HG02798 (cell line): Measurements from ENCODE around the gene CACNA1C.

Experiments
- ATAC-seq: cut with Tn5 transposase; IDR thresholded peaks from one replicate; pipeline ENCODE4 v1.9.1; 2021; ENCODE audit warnings: mild to moderate bottlenecking; ENCODE audit not compliant: unreplicated experiment, poor library complexity

The CACNA1C gene

DNA sequence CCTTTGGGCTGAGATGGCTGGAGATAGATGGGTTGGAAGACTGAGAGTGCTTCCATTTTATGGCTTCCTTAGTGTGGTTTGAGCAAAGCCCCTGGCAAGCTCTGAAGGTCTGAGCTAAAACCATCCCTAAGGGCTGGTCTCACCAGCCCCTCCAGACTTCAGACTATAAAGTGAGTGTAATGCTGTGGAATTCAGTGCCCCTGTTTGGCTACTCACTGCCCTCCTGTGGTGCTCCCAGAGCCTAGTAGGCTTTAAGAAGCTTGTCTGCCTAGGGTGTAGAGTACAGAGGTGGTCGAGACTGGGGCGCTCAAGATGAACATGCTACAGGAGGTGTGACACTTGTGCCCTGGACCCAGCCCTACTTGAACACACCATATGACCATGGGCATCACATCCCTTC lies 495.3 kb downstream of the CACNA1C start:
- ATAC-seq = no peak

DNA sequence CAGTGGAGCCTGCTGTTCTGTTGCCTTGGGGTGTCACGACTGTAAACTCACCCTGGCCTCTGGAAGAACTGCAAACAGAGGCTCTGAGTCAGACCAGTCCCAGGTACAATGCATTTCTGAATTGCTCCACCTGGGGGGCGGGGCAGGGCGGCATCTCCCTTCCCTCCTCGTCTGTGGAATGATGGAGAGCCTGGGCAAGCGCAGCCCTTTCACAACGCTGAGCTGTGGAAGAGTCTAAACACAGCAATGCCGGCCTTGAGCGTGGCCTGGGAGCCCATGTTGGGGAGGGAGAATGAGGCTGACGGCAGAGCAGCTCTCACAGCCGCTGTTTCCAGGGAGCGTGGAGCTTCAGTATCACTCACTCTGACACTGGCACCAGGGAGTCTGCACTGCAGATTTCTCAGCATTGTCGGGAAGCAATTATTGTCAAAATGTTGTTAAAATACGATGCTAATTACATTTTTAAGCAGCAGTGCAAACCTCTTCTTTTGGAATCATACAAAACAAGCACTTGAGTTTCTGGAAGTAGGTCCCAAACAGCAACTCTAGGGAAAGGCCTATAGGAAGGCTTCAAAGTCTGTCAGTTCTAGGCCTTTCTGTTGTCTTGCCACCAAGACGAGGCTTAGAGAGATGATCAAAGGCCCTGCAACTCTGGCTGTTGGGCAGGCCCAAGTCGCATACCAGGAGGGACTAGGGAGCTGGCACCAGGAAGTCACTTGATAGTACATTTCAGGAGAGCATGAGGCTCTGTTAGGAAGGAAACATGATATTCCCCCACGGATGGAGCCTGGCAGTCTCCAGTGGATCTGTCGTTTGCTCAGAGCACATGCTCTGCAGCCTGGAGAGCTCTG lies 498.0 kb downstream of the CACNA1C start:
- no peak for ATAC-seq

DNA sequence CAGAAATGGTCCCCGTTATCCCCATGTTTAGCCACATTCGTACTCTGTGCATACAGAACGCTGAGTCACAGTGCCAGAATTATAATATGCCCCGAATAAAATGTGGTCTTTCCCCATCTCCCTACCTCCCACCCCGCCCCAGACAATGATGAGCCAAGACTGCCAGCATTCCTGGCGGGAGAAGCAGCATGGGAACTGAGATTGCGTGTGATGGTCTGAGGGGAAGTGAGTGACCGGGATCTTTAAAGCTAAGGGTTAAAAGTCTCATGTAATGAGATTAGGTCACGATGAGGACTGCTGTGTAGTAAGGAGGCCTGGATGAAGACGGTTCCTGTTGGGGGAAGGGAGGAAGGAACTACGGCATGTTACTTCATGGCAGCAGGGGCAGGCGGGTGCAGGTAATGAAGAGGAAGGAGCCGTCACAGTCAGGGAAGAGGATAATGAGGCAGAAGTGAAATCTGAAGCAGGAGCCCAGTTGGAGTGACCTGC lies 498.7 kb downstream of the CACNA1C start:
- ATAC-seq = no peak

- ATAC-seq = no peak
These were observed 499.4 kb downstream of the CACNA1C start for GRCh38 chr12:2552000-2552756.

DNA sequence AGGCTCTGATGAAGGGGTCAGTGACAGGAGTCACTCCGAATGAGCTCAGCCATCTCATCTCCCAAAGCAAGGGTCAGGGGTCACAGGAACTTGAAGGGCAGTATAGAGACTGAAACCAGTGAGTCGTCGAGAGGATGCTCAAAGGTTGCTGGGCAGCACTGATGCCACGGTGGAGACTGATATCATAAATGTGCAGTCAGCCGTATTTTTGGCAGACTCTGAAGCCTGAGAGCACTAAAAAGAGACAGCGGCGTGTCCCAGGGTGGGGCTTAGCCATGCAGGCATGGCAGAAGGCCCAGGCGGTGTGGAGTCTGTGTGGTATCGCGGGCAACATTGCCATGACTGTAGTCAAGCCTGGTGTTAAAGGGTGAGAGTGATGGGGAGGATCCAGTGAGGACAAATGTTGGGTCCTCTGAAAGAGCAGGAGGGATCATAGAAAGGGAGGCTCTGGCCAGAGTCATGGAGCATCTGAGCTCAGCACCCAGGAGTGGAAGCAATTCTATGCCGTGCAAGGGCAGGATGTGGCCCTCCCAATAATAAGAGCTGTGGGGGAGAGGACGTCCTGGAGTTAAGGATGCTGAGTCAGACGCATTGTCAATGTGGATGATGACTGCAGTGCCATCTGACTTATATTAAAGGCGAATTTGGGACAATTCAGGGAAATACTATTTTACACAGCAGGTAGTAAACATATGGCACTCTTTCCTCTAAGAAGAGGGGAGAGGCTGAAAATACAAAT lies 500.8 kb downstream of the CACNA1C start:
- ATAC-seq = no peak

- ATAC-seq = no peak
These were observed 502.8 kb downstream of the CACNA1C start for GRCh38 chr12:2555487-2556082.

DNA sequence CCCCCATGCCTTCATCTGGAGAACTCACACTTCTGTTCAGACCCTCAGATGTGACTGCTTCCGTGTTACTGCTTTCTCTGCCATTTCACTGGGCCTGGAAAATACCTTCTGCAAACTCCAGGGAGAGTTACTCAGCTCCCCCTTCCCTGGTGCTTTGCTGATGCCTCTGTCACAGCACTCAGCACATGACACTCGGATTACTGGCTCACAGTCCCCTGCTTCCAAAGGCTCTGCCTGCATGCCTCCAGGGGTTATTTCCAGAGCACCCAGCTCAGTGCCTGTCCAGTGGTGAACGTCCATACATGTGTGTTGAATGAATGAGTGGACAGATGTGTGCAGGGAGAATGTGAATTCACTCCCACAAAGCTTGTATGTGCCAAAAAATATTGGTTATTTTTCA lies 504.8 kb downstream of the CACNA1C start:
- no peak for ATAC-seq

- ATAC-seq = no peak
These were observed 507.1 kb downstream of the CACNA1C start for GRCh38 chr12:2559931-2560330.

GRCh38 chr12:2560356-2560755 lies 507.6 kb downstream of the CACNA1C start:
- ATAC-seq = no peak

GRCh38 chr12:2561367-2561766 lies 508.6 kb downstream of the CACNA1C start:
- ATAC-seq = no peak

GRCh38 chr12:2562400-2562799 lies 509.6 kb downstream of the CACNA1C start:
- no peak for ATAC-seq

DNA sequence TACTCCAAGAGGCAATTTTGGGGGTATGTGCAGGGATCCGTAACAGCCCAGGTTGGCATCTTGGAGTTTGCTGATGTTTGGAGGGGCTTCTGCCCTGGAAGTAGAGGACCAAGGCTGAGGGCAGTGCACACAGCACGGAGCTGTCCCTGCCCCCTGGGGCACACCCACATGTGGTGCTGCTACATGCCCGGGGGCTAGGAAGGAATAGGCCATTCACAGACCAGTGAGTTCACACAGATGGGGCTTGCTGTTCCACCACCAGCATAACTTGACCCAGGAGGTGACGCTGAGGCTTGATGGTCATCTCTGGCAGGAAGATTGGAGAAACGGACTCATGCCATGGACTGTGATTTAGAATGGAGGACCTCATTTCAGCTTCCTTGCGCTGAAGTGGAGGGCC lies 510.9 kb downstream of the CACNA1C start:
- no peak for ATAC-seq

DNA sequence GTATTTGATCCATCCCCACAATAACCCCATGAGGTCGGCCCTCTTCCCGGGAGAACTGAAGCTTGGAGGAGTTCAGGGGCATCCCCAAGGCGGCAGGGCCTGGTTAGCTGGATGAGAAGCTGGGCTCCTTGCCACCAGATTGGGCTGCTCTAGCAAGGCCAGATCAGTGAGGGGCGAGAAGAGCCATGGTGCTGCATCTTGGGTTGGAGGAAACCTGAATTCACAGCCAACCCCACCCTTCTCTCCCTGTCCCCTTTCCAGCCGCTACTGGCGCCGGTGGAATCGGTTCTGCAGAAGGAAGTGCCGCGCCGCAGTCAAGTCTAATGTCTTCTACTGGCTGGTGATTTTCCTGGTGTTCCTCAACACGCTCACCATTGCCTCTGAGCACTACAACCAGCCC lies 513.4 kb downstream of the CACNA1C start:
- ATAC-seq = no peak

DNA sequence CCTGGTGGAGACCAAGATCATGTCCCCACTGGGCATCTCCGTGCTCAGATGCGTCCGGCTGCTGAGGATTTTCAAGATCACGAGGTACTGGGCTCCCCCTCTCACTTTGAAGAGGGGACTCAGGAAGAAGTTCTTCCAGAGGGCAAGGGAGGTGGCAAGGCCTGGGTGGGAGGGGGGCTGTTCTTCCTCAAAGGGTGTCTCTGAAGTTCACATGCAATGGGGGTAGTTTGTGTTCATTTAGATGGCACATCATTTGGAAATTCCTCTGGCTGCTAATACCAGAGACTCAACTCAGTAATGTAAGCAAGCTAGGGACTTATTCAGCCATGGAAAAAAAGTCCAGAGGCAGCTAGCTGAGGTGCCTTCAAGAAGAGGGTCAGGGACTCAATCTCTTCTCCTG lies 514.9 kb downstream of the CACNA1C start:
- ATAC-seq = no peak

DNA sequence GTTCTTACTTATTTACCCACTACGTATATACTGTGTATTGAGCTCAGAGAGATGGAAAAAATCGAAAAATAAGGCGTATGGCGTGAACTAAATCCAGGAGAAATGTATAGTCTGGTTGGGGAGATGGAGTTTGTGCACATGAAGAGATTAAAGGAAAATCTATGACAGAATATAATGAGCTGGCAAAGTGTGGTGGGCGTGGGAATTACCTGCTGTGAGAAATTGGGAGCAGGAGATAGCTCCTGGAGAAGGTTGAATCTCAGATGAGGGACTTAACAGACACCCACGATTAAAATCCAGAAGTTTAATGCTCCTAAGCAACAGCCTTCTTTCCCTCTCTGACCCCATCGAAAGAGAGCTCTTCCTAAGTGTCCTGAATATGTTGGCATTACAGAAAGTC lies 517.8 kb downstream of the CACNA1C start:
- ATAC-seq = no peak

DNA sequence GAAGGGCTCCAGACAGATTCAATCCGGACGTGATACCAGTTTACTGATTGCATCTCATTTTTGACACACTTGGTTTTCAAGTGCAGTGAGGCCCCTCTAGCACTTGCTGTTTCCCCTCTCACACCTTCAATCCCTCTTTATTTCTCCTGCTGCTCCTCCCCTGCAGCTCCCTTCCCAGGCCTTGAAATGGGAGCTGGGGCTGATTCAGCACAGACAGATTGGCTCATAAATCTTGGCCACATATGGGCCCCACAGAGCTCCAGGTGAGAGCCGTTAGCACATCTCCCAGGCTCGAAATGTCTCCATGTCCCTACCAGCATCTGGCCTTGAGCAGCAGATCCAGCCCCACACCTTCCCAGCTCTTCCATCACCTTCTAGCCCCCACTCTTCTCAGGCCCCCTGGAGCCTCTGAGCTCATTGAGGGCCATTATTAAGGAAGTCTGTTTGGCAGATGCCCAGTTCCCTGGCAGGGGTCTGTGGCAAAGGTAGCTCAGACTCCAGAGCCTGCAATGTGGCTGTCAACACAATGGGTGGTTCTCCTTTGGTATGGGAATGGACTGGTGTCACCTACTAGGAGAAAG lies 521.7 kb downstream of the CACNA1C start:
- ATAC-seq = no peak

- no peak for ATAC-seq
These were observed 522.5 kb downstream of the CACNA1C start for GRCh38 chr12:2575245-2575644.

DNA sequence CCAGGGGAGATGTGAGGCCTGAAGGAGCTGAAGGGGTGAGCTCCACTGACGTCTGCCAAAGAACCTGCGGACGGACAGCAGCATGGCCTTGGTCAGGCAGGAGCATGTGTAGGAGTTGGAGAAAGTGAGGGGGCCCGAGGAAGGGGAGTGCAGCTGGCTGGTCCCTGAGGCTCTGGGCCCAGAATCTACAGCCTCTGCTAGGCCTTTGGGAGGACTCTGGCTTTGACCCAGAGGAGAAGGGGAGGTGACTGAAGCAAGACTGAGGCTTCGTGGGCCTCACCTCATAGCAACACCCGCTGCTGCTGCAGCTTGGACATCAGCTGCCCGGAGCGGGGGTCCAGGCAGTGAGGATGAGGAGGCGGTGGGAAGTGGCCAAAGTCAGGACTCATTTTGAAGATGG lies 525.4 kb downstream of the CACNA1C start:
- ATAC-seq = no peak

DNA sequence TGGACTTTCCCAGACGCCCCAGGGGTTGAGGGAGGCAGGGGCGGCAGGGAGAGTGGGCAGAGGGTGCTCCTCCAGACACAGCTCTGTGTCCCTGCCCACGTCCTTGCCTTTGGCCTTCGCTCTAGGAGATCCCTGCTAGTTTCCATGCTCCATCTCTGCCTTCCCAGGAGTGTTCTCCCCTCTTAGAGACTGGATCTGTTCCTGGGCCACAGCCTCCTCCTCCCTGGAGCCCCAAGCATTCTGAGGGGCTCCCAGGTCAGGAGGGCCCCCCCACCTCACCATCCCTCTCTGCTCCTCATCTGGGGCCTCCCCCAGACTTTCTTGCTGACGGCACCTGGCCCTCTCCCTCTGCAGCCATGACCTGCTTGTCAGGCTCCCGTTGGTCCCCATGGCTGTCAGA lies 526.0 kb downstream of the CACNA1C start:
- ATAC-seq = no peak

GRCh38 chr12:2580821-2581220 lies 528.0 kb downstream of the CACNA1C start:
- ATAC-seq = no peak
